HG03103 (cell line): ENCODE measurements around the gene ENTREP1.
"Not testable (repeated sequence)": the region's sequence is repeated elsewhere in the genome, so short reads cannot be mapped to it uniquely, and the experiment has no call there.

Source experiments
- ATAC-seq: cut with Tn5 transposase; IDR thresholded peaks from one replicate; pipeline ENCODE4 v1.9.1; 2021; ENCODE audit warnings: low read depth; ENCODE audit not compliant: unreplicated experiment

ENTREP1 gene

GRCh38 chr9:69440254-69440955, 115.4 kb downstream of the ENTREP1 start:
- ATAC-seq, result not testable (repeated sequence)
